ENCODE data around the gene COBL.

The COBL gene

DNA sequence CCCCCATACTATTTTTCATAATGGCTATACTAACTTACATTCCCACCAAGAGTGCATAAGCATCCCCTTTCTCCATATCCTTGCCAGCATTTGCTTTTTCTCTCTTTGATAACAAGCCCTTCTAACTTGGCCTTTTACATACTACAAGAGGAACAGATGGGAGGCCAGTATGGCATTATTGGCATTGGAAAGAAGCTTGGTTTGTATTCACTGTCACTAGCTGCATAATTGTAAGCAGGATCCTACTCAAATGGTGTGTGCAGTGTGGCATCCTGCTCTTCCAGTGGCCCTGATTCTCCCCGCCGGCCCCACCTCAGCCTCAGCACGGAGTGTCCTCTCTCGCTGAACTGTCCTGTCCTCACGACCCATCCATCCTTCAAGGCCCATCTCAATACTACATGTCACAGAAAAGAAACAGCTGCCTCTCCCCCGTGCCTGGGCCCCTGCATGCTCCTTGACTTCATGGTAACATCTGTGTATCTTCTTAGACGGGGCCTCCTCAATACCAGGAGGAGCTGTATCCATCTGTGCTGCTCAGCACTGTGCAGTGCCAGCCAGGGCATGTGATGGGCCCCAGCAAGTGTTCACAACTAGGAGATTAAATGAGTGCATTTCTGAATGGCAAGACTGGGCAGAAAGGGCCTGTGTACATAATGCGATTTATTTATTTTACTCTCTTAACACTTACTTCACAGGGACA, 205.2 kb downstream of the COBL start:
- no peak for FAIRE-seq

DNA sequence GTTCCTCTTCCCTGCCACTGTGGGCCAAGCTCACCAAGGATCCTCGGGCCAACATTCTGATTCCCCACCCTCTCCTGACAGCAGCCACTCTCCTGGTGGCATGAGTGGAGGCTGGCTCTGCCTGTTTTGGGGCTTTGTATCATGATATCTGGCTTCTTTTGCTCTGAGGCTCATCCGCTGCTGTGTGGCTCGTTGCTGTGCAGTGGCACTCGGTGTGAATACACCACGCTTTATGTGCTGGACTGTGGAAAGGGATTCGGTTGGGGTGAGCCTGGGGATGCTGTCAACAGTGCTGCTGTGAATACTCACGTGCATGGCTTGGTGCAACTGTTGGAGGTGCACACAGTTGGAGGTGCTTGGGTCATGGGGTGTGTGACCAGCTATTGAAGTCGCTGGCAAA, 208.5 kb downstream of the COBL start:
- FAIRE-seq, result no peak

DNA sequence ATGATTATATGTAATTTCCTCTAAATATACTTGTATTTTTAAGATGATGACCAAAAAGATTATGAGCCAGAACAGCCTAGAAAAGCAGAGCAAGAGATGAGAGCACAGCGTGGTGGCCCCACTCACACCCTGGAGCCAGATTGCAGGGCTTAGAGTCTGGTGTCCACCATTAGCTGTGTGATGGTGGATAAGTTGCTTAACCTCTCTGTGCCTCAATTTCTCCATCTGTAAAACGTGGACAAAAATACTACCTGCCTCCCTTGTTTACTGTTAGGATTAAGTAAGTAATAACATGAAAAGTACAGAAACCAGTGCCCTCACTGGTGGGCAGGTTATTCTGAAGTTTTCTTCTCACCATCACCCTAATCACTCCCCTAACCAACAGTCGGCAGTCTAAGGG, 212.3 kb downstream of the COBL start:
- no peak for FAIRE-seq

DNA sequence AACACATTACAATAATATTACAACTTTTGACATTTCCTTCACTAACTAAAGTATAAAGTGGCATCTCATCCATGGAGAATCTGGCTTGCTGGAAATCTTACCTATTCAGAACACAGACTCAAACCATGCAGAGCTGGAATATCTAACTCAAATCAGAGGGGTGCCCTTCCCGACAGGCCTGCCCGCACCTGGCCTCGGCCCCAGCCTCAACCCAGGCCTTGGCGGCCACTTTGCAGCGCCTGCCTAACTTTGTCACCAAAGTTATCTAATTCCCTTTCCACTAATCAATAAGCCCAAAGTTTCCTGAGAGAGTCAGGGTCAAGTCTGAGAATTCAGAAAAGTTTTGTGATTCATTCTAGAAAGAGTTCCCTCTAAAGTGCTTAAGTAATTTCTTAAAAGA, 212.9 kb downstream of the COBL start:
- no peak for FAIRE-seq

DNA sequence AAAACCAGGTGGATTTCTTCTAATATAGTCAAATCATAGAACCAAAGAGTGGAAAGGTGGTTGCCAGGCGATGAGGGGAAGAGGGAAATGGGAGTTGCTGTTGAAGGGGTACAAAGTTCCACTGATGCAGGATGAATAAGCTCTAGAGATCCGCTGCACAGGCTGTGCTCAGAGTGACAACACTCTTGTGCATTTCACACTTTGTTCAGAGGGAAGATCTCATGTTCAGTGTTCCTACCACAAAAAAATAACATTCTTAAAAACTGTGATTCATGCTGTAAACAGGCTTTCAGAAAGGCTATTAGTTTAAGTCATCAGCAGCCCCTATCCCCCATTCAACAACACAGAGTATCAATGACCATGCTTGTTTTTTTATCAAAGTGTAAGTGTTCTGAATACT, 213.8 kb downstream of the COBL start:
- FAIRE-seq, result no peak

DNA sequence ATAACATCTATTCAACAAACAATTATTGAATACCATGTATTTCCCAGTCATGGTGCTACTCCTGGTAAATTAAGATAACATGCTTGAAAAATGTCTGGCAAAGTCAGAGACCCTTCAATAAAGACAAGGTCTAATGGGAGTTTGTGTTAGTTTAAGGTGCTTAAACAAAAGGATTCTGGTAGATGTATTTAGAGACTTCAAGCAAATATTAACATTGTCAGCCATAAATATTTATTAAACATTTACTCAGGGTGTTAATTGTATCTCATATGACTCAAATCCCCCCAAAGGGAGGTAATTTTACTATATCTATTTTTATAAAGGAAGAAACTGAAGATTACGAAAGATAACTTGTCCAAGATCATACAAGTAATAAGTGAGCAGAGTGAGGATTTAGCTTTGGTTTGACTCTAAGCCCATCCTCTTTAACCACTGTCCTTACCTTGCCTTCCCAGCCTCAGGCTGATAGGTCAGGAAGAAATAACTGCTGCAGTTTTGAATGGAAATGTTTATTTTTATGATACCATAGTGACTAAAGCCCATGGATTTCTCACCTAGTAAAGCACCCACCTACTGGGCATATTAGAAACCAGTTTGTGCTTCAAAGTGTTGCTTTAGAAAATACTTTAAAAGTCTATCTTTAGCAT, 215.4 kb downstream of the COBL start:
- FAIRE-seq, result no peak

DNA sequence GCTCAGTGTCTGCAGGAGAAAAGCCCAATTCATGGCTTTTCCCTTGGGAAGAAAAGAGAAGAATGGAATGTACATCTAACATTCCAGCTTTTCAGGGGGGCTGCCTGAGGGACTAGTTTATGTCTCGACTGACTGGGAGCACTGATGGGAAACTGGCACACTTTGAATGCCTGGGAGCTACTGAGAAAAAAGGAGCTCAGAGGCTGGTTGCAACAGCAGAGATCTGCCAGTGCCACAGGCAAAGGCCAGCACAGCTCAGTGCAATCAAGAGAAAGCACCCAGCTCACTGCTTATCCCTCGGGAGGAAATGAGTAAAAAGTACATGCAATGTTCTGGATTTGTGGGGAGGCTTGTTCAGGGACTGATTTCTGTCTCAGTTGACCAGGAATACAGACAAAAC, 226.2 kb downstream of the COBL start:
- FAIRE-seq, result no peak

DNA sequence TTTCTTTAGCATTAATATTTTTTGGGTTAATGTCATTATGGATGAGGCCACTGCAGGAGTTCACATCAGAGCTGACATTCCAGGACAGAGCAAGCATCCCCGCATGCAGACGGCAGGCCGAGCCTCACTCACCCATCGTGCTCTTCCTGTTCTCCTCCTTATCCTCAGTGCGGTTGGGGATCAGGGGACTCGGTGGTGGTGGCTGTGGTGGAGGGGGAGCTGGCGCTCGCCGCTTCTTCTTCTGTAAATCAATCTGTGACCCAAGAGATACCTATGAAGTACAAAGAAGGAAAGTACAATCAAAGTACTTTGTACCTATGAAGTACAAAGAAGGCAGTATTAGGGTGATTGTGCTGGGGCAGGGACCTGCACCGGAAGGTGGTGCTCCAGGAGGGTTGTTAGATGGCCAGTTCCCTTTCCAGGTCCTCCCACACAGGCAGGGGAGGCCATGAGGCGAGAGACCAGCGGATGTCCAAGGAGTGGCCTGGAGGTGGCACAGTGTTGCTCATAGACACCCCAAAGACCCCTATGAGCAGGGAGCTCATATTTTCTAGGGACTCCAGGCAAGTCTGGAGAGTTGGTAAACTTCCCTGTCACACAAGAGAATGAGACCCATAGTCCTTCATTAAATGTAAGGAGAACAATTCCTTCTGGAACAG, 231.4 kb downstream of the COBL start:
- no peak for FAIRE-seq

DNA sequence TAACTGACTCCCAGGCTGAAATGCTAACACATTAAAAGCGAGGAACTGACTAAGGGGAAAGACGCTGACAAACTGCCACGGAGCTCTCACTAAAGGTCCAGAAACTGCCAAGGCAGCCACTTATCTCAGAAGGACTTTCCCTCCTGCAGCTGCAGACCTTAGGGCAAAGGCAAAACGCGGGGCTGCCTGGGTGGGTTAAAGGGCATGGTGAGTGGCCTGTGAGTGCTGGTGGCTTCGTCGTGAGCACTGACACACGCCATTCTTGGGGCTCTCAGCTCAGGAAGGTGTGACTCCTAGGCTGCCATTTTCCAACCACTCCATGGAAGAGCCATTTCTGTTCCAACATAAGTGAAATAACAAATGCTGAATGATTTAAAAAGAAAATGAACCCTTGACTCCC, 232.5 kb downstream of the COBL start:
- FAIRE-seq, result no peak

DNA sequence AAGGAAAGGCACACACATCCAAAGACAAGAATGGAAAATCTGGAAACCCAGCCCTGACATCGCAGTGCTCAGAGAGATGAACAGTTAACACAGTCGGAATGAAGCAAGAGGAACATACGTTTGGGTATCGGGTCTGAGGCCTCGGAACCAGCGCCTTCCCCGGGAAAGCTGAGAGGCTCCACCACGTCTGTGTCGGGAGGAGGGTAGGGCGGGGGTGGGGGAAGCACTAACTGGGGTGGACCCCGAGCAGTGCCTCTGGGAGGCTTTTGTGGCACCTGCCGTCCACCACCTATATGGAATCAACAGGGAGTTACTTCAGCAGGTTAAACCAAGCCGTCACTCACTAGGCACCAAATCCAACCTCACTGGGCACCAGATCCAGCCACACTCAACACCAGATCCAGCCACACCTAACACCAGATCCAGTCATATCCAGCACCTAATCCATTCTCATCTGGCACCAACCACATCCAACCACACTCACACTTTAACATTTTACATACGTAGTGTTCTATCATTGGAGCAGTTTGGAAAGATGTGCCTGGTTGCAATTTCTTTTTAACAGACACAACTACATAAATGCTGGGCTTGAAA, 233.6 kb downstream of the COBL start:
- FAIRE-seq, result no peak

DNA sequence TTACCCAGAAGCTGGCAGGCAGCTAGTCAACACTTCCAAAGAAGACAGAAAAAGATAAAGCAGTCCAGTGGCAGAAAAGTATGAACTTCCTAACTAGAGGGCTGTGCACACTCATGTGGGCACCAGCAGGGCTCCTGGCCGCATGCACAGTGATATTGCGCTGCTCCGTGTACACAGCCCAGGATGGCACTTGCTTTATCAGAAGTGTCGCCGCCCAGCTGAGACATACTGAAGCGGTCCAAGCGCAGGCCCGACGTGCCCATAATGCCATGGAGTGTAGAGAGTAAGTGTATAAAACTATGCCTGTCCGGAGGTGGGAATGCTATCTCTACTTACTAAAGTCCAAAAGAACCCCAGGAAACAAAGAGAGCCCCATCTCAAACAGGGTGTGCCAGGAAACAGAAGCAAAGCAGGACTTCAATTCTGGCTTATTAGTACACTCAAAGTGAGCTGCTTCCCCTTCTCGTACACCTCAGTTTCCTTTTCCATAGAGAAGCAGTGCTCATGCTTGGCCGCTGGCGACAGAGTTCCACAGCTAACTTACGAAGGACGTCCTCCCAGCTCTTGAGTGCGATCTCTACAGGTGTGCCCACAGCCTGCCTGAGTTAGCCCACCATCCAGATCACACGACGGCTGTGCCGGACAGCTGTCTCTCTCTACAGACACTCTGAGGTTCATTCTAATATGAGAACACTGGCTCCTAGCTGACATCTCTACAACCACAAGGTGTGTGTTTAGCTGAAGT, 234.3 kb downstream of the COBL start:
- FAIRE-seq, result no peak

DNA sequence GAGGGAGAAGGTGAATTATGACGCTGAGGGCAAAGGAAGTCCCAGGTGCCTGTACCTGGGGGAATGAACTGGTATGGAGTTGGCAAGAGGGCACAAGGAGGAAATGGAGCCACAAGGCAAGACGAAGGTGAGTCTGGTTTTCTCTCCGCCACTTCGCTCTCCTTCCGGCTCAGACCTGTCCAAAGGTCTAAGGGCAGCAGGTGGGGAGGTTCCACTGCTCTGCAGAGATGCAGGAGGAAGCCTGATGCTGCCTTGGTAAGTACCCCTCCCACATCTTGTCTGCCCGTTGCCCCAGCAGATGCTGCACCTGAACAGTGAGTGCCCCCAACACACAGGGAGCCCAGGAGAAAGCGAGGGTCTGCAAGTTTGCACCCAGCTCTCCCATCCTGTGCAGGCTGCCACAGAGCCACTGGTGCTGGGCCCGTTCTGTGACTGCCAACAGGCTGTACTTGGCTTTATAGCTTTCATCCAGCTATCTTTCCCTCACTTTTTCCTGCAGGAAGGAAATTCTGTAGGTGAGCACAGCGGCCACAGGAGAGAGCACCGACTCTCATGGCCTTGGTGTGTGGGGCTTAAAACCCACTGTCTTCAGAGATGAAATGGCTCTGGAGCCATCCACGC, 235.2 kb downstream of the COBL start:
- FAIRE-seq, result no peak

DNA sequence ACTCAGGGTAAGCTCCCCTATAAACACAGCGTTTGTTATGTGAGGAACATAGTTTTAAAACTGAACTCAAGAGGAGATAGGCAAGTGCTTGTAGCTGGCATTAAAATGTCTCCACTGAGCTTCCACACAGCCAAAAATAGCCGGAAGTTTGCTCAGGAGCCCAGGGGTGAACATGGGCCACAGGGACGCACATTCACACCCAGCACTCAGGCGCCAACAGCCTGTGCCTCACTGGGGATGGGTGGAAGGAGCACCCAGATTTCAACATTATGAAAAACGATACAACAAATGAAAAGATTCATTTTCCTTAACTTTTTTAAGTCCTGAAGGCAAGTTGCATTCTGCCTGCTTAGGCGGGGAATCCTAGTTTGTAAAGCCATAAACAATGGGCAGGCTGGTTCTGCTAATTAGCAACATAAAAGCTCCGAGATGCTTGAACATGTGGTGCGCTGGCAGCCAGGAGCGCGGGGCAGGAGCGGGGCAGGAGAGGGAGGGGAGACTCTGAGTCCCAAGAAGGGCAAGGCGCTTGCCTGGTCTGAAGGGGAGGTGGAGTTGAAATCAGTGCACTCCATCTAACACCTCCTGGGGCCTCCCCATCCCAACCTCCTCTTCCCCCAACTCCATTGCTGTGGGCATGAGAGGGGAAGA, 235.9 kb downstream of the COBL start:
- no peak for FAIRE-seq

DNA sequence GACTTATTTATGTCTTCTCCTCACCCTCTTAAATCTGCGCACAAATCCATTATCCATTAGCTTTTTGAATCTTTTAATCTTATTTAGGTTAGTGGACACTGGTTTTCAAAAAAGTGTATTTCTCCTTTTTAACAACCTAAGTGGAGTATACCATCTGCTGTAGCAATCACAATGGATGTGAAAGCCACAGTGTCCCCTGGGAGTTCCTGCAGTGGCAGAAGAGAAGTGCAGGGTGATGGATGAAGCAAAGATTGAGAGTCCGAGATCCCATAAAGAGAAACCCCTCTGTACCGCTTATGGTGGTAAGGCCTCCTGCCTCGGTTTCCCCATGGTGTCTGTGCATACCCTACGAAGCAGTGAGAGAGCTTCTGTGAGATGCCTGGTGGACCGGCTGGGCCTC, 236.4 kb downstream of the COBL start:
- FAIRE-seq, result no peak

DNA sequence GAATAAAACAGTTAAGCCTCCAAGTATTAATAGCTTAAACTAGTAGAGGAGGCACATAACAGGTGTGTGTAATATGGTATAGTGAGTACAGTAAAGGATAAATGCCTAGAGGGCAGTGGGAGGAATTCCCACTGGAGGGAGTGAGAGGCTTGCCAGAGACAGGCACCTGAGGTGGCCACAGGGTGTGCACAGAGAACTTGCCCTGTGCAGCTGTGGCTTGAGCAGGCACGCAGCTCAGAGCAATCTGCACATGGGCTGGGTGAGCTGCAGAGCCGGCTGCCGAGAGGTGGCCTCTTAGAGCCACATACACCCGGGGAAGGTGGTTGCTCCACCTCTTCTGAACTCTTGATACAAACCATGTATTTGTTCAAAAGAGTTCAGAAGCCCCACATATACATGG, 237.1 kb downstream of the COBL start:
- no peak for FAIRE-seq

DNA sequence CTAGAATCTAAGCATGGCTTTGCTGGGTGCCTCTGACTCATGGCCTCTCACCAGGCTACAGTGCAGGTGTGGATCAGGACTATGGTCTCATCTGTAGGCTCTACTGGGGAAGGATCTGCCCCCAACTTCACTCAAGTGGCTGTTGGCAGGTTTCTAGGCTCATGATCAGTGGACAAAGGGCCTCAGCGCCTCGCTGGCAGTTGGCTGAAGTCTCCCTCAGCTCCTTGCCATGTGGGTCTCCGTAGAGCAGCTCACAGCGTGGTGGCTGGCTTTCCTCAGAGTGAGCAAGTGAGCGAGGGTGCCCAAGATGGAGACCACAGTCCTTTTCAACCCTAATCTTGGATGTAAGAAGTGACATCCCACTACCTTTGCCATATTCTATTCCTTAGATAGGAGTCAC, 238.0 kb downstream of the COBL start:
- FAIRE-seq, result no peak

DNA sequence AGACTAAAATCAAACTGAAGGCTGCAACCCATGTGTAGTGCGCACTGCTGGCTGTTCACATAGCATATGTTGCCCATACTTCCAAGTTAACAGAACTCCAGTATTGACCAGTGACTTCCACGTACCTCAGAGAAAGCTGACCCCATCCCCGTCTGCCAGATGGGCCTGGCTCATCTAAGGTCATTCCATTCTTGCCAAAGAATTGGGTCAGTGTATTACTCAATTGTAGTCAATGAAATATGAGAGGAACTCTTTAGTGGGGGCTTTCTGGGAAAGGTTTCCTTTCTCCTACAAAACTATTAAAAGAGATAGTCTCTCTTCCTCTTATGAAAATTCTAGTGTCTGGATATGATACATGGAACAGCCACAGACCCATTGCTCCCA, 238.6 kb downstream of the COBL start:
- FAIRE-seq, result no peak

DNA sequence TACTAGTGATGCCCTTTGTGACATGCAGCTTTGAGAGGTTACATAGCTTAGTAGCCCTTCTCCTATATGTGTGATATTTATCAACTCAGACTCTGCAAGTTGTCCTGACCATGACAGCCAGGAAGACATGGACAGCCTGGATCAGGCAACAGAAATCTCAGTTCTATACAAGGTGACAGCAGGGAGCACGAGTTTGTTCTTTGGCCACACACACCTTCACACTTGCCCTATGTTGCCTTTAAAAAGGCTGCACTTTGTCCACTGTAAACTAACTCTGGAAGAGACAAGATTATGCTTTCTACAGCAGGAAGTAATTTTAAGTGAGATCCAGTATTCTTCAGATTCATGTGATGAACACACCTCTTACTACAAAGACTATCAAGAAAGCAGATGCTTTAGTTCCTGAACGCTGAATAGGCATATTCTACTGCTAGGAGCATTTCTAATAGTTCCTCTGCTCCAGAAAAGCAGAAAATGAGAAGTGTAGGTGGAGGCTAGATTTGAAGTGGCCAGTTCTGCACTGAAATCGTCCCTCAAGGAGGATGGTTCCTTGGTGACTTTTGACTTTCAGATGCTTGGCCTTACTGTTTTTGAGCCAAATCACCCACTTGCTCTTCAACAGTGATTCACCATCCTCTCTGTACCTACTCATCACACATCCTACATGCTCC, 239.2 kb downstream of the COBL start:
- no peak for FAIRE-seq

DNA sequence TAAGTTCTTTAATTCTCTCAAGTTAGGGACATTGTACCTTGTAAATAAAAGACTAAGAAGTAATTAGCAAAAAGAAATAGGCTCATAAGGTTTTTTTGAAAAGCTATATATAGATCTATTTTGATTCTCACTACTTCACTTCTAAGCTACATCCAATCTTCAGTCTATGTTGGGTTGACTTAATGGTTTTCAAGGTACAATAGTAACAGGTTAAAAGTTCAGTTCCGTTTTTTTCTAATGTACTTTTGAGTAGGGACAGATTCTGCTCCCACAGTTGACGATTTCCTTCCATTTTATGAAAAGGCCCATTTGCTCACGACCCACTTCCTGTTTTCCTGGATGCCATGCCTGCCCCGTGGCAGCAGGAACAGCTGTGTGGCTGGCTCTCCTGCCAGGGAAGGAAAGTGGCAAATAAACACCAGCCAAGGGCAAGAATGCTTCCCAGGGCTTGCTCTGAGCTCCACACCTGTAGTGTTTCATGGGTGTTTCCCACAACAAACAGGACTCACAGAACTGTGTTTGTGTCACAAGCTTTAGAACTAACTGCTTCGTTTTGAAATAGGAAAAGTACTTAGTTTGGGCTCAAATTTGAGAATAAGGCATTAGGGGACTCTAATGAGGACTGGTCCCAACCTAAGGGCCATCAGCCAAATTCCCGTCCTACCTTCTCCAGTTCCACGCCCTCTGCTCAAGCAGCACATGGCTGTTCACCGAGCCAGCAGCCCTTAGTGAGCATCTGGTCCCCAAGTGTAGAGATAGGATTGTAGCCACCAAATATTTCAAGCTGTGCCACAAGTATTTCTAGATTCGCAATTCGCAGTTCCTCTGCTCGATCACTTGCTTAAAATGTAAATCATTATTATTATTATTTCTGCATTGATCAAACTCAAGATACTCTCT, 240.7 kb downstream of the COBL start:
- no peak for FAIRE-seq

DNA sequence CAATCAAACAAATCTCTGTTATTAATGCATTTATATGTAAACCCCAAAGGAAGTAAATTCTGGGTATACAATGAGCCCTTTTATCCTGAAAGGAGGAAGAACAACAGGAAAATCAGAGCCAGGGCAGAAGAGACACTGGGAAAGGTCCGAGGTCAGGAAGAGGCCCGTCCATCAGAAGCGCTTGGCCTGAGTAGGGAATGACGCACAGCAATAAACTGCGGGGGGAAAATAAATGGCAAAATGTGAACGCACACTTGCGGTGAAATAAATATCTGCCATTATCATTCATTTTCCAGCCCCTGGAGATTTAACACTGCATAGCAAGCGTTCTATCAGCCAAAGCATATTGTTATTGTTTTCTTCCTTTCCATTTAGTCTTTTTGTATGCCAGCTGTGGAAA, 243.4 kb downstream of the COBL start:
- FAIRE-seq, result no peak

DNA sequence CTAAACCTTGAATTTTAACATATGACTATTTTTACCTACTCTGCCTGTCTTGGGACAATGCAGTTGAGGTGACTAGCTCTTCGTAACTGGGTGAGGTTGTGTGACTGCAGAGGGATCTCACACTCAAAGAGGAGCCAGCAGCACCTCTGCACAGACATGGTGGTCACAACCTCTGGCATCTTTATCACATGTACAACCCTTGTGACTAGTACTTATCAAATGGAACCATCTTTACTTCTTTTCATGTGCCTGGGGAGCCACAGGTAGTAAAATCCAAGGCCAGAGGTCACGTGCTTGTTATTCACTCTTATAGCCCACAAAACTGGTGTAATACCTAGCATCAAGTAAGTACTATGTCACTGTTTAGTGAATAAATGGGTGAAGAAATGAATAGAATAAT, 244.3 kb downstream of the COBL start:
- FAIRE-seq, result no peak
